HEK293T (cell line): ENCODE data around the gene NF1.

Source experiments
- CTCF ChIA-PET: fragments of 350-600 bp; formaldehyde crosslinking; extraction: SDS; loops from one replicate; lab custom pipeline; 2021; ENCODE audit warnings: antibody characterized with exemption, inconsistent platforms; lab: Yijun Ruan, JAX
- POLR2A ChIA-PET: fragments of 350-600 bp; formaldehyde crosslinking; extraction: SDS; loops from one replicate; lab custom pipeline; 2020; ENCODE audit warnings: antibody characterized with exemption, inconsistent platforms; lab: Yijun Ruan, JAX
- DNase-seq: peaks from one replicate; pipeline ENCODE4 v3.0.0; 2012; ENCODE audit warnings: mixed read lengths; ENCODE audit errors: extremely low spot score
- ARNT ChIP-seq: fragments of 450-650 bp; IDR thresholded peaks from 2 replicates; pipeline ENCODE4 v1.6.1; 2017; ENCODE audit warnings: mild to moderate bottlenecking
- BHLHE40 ChIP-seq: fragments of 450-650 bp; IDR thresholded peaks from 2 replicates; pipeline ENCODE4 v1.6.1; 2016; ENCODE audit warnings: mild to moderate bottlenecking, moderate library complexity, borderline replicate concordance
- CTBP1 ChIP-seq: fragments of 450-650 bp; IDR thresholded peaks from 2 replicates; pipeline ENCODE4 v1.6.1; 2016; ENCODE audit warnings: borderline replicate concordance
- ELF4 ChIP-seq: fragments of 450-650 bp; IDR thresholded peaks from 2 replicates; pipeline ENCODE4 v1.6.1; 2017; ENCODE audit warnings: antibody characterized with exemption
- FOXA1 ChIP-seq: fragments of 450-650 bp; IDR thresholded peaks from 2 replicates; pipeline ENCODE4 v1.6.1; 2016; ENCODE audit warnings: mild to moderate bottlenecking
- FOXK2 ChIP-seq: fragments of 450-650 bp; IDR thresholded peaks from 2 replicates; pipeline ENCODE4 v1.6.1; 2016; ENCODE audit warnings: mild to moderate bottlenecking
- FOXM1 ChIP-seq: fragments of 450-650 bp; IDR thresholded peaks from 2 replicates; pipeline ENCODE4 v1.6.1; 2017; ENCODE audit warnings: mild to moderate bottlenecking, borderline replicate concordance
- HDGF ChIP-seq: fragments of 450-650 bp; IDR thresholded peaks from 2 replicates; pipeline ENCODE4 v1.6.1; 2017; ENCODE audit warnings: antibody characterized with exemption, borderline replicate concordance
- L3MBTL2 ChIP-seq: fragments of 450-650 bp; conservative IDR thresholded peaks from 2 replicates; pipeline ENCODE4 v1.6.1; 2016; ENCODE audit warnings: mild to moderate bottlenecking
- LEF1 ChIP-seq: fragments of 450-650 bp; IDR thresholded peaks from 2 replicates; pipeline ENCODE4 v1.6.1; 2017; ENCODE audit warnings: mild to moderate bottlenecking, borderline replicate concordance
- NFRKB ChIP-seq: fragments of 450-650 bp; IDR thresholded peaks from 2 replicates; pipeline ENCODE4 v1.6.1; 2016; ENCODE audit warnings: mild to moderate bottlenecking, moderate library complexity
- PKNOX1 ChIP-seq: fragments of 450-650 bp; IDR thresholded peaks from 2 replicates; pipeline ENCODE4 v1.6.1; 2016
- SP1 ChIP-seq: fragments of 450-650 bp; IDR thresholded peaks from 2 replicates; pipeline ENCODE4 v1.6.1; 2017
- SUZ12 ChIP-seq: fragments of 450-650 bp; IDR thresholded peaks from 2 replicates; pipeline ENCODE4 v1.6.1; 2016; ENCODE audit warnings: mild to moderate bottlenecking
- TARDBP ChIP-seq: fragments of 450-650 bp; IDR thresholded peaks from 2 replicates; pipeline ENCODE4 v1.6.1; 2016
- ZNF384 ChIP-seq: fragments of 450-650 bp; IDR thresholded peaks from 2 replicates; pipeline ENCODE4 v1.6.1; 2016

NF1 gene

GRCh38 chr17:31313982-31314781, 219.4 kb downstream of the NF1 start, which contains the start of gene EVI2B:
TSS of gene EVI2B (minus strand) at chr17:31314054. CDS start at chr17:31305609, 8,445 bp downstream.
- POLR2A ChIA-PET, result no interaction called here
- no peak for DNase-seq

GRCh38 chr17:31314782-31315100, 220.0 kb downstream of the NF1 start:
- TF ChIP-seq LEF1 (no peak), ARNT (no peak), TARDBP (no peak), FOXM1 (no peak), PKNOX1 (no peak), HDGF (no peak), CTBP1 (no peak), NFRKB (no peak), ELF4 (no peak), BHLHE40 (no peak), L3MBTL2 (no peak), FOXA1 (no peak), SUZ12 (no peak)
- no peak for DNase-seq
- ChIA-PET CTCF (no interaction called here), POLR2A (no interaction called here)

More at GRCh38 chr17:31313982-31314781, 219.4 kb downstream of the NF1 start, which contains the start of gene EVI2B:
- no peak for TF ChIP-seq SP1
- no peak for TF ChIP-seq FOXM1
- TF ChIP-seq L3MBTL2, result no peak
- no peak for TF ChIP-seq CTBP1
- CTCF ChIA-PET, result interaction anchor here (0.7 kb wide), 1 partner anchor 31 kb away, joined by 3 read pairs; no protein-coding TSS in a partner anchor

DNA sequence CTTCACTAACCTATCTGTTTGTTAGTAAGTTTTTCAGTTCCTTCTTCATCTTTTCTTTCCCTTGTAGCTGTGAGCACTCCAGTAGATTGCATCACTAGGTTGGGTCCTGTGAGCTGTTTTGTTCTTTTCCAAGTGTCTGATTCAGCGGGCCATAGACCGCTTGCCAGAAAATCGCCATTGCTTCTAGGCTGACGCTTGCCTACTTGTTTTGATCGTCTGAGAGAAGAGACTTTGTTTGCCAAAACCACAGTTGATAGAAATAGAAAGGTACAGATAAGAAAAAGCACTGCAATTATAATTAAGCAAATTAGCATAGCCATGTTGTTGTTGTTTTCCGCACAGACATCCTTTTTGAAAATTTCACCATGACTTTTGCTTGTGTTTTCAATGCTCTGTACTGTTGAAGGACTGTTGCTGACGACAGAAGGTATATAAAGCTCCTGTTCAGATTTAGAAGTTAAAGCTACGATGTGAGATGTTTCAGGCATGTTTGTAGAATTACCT, 223.6 kb downstream of the NF1 start:
- TF ChIP-seq LEF1 (no peak), PKNOX1 (no peak), FOXM1 (no peak), ARNT (no peak), L3MBTL2 (no peak), FOXA1 (no peak), CTBP1 (no peak), FOXK2 (no peak), BHLHE40 (no peak)
- ChIA-PET POLR2A (no interaction called here), CTCF (no interaction called here)
- no peak for DNase-seq

GRCh38 chr17:31318851-31319661, 224.3 kb downstream of the NF1 start:
- DNase-seq, result no peak
- ChIA-PET POLR2A (no interaction called here), CTCF (interaction anchor here (0.6 kb wide), 1 partner anchor 198 kb away, joined by 3 read pairs; no protein-coding TSS in a partner anchor)
- TF ChIP-seq FOXM1 (no peak), PKNOX1 (no peak), ARNT (no peak), FOXA1 (no peak), LEF1 (no peak), NFRKB (no peak), CTBP1 (no peak), HDGF (no peak), SP1 (no peak), FOXK2 (no peak), L3MBTL2 (no peak), ZNF384 (no peak), BHLHE40 (no peak), SUZ12 (no peak), TARDBP (no peak), ELF4 (no peak)

DNA sequence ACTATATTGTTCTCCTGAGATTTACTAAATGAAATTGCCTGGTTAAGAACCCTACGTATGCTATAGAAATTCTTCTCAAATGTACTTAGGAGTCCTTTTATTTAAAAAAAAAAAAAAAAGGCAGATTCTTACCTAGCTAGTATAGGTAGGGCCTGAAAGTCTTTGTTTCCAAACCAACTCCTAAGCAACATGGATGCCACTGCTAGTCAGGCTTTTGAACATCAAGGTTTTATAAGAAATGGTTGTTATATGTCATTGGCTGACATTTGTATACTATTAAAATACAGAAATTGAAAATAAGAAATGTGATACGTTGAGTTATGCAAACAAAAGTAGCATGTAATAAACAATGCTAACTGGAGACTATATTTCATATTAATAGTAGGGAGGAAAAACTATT, 225.5 kb downstream of the NF1 start:
- no peak for TF ChIP-seq LEF1
- TF ChIP-seq BHLHE40, result no peak
- TF ChIP-seq HDGF, result no peak
- no peak for TF ChIP-seq TARDBP
- no peak for TF ChIP-seq NFRKB
- no peak for TF ChIP-seq PKNOX1
- no peak for TF ChIP-seq CTBP1
- TF ChIP-seq FOXM1, result no peak
- TF ChIP-seq ZNF384, result no peak
- no peak for TF ChIP-seq ARNT
- no peak for TF ChIP-seq L3MBTL2
- TF ChIP-seq FOXK2, result no peak
- CTCF ChIA-PET, result no interaction called here
- POLR2A ChIA-PET, result no interaction called here
- no peak for DNase-seq
